CD14-positive monocyte (primary cell): Measurements from ENCODE around the gene SKIC2. TPM values are rescaled to one million over a fixed set of nuclear protein-coding genes. Genes with fewer than 3 reads are reported as not detected.

Experiments
- DNase-seq, 3 donors: peaks; one replicate each; pipeline ENCODE4 v3.0.0-alpha.2; 2011 to 2022
- H2AFZ ChIP-seq: 2 replicates; pipeline ENCODE4 v1.6.0; 2012; ENCODE audit warnings: mild to moderate bottlenecking, low read depth, low read length, inconsistent platforms; ENCODE audit not compliant: insufficient read depth, poor library complexity, severe bottlenecking
- H3K27ac ChIP-seq, 2 donors: 1 replicate in 1 of 2; 2 replicates in 1 of 2; pipeline ENCODE4 v1.5.1; 2012 to 2013; ENCODE audit warnings: low read length in 2 of 2, control low read depth in 1 of 2, inconsistent platforms in 1 of 2, low read depth in 1 of 2, mild to moderate bottlenecking in 1 of 2
- H3K27me3 ChIP-seq, 2 donors: one replicate each; pipeline versions ENCODE4 v1.6.0 to v1.6.1; 2011 to 2013; ENCODE audit warnings: low read length in 2 of 2; ENCODE audit not compliant: control insufficient read depth in 2 of 2, insufficient read depth in 2 of 2
- H3K36me3 ChIP-seq, 2 donors: replicated peaks in 1 of 2; 1 replicate in 1 of 2; 2 replicates in 1 of 2; pipeline versions ENCODE4 v1.5.1 to v1.6.1; 2012 to 2013; ENCODE audit warnings: low read length in 2 of 2, control low read depth in 1 of 2, inconsistent platforms in 1 of 2, mild to moderate bottlenecking in 1 of 2; ENCODE audit not compliant: insufficient read depth in 2 of 2, control insufficient read depth in 1 of 2
- H3K4me1 ChIP-seq, 2 donors: 1 replicate in 1 of 2; 2 replicates in 1 of 2; pipeline versions ENCODE4 v1.5.1 to v1.6.1; 2012 to 2013; ENCODE audit warnings: low read length in 2 of 2, control low read depth in 1 of 2, inconsistent platforms in 1 of 2, mild to moderate bottlenecking in 1 of 2, moderate library complexity in 1 of 2; ENCODE audit not compliant: insufficient read depth in 2 of 2, control insufficient read depth in 1 of 2
- H3K4me2 ChIP-seq: replicated peaks from 2 replicates; pipeline ENCODE3; 2012; ENCODE audit warnings: low read length, moderate library complexity, mild to moderate bottlenecking; ENCODE audit not compliant: poor library complexity, severe bottlenecking; ENCODE audit errors: extremely low read depth
- H3K4me3 ChIP-seq, 3 experiments: fragments of 200-600 bp in 1 of 3; sonication (generic) in 1 of 3; replicated peaks in 1 of 3; 1 replicate in 2 of 3; 2 replicates in 1 of 3; pipeline ENCODE4 v1.5.1; 2011 to 2013; ENCODE audit warnings: low read length in 3 of 3, mild to moderate bottlenecking in 3 of 3, control low read depth in 2 of 3, low read depth in 2 of 3, inconsistent platforms in 1 of 3, moderate library complexity in 1 of 3
- H3K79me2 ChIP-seq: 2 replicates; pipeline ENCODE4 v1.6.0; 2012; ENCODE audit warnings: mild to moderate bottlenecking, control low read depth, inconsistent platforms, low read length, moderate library complexity; ENCODE audit not compliant: insufficient read depth
- H3K9ac ChIP-seq: 2 replicates; pipeline ENCODE4 v1.6.0; 2017; ENCODE audit warnings: low read length, mild to moderate bottlenecking; ENCODE audit not compliant: insufficient read depth, poor library complexity, severe bottlenecking
- H3K9me3 ChIP-seq, 2 donors: replicated peaks in 1 of 2; 1 replicate in 1 of 2; 2 replicates in 1 of 2; pipeline versions ENCODE4 v1.5.1 to v1.6.1; 2012 to 2013; ENCODE audit warnings: low read length in 2 of 2, control low read depth in 1 of 2; ENCODE audit not compliant: control insufficient read depth in 1 of 2, insufficient read depth in 1 of 2
- H4K20me1 ChIP-seq: 2 replicates; pipeline ENCODE4 v1.6.0; 2012; ENCODE audit warnings: mild to moderate bottlenecking, low read length, control low read depth, moderate library complexity; ENCODE audit not compliant: insufficient read depth
- H3K27ac Mint-ChIP-seq, 7 donors: one replicate each; pipeline ENCODE4 v1.8.0; 2020; ENCODE audit warnings: mild to moderate bottlenecking in 7 of 7, mixed read lengths in 7 of 7, moderate library complexity in 6 of 7, inconsistent platforms in 2 of 7
- H3K27me3 Mint-ChIP-seq, 3 donors: one replicate each; pipeline ENCODE4 v1.8.0; 2021 to 2022; ENCODE audit warnings: low read depth in 3 of 3, mild to moderate bottlenecking in 3 of 3, mixed read lengths in 3 of 3, moderate library complexity in 3 of 3, inconsistent platforms in 1 of 3
- H3K36me3 Mint-ChIP-seq, 2 donors: one replicate each; pipeline ENCODE4 v1.8.0; 2020; ENCODE audit warnings: mixed read lengths in 2 of 2, inconsistent platforms in 1 of 2, mild to moderate bottlenecking in 1 of 2
- H3K4me1 Mint-ChIP-seq: one replicate; pipeline ENCODE4 v1.8.0; 2020; ENCODE audit warnings: mild to moderate bottlenecking, mixed read lengths
- H3K4me3 Mint-ChIP-seq, 2 donors: one replicate each; pipeline ENCODE4 v1.8.0; 2020; ENCODE audit warnings: mild to moderate bottlenecking in 2 of 2, mixed read lengths in 2 of 2, moderate library complexity in 1 of 2
- H3K9me3 Mint-ChIP-seq, 7 donors: one replicate each; pipeline ENCODE4 v1.8.0; 2020 to 2022; ENCODE audit warnings: mixed read lengths in 7 of 7, mild to moderate bottlenecking in 6 of 7, moderate library complexity in 6 of 7, inconsistent platforms in 2 of 7
- CTCF ChIP-seq: fragments of 200-600 bp; IDR thresholded peaks from one replicate; pipeline ENCODE4 v1.8.0; 2022; ENCODE audit warnings: antibody characterized with exemption, mild to moderate bottlenecking
- WGBS: methylation state at CpG from one replicate; pipeline ENCODE4 v1.1.5; 2013; ENCODE audit warnings: missing lambda C conversion rate; ENCODE audit not compliant: insufficient coverage; 5-methylcytosine and 5-hydroxymethylcytosine counted together
- intact Hi-C, 2 donors: fragments of 100-400 bp; cut with micrococcal nuclease; formaldehyde crosslinking; loops; one replicate each; pipeline versions ENCODE4 v1.15.0 to v1.15.1; 2023
- polyA plus RNA-seq, 3 donors: library from polyadenylated mRNA; depleted of rRNA in 1 of 3; unstranded in 2 of 3; stranded (reverse) in 1 of 3; fragments of 300-500 nt in 2 of 3; fragments of >200 nt in 1 of 3; fragmentation: Illumina TruSeq in 2 of 3; gene quantifications; 1 replicate in 2 of 3; 2 replicates in 1 of 3; pipeline ENCODE4 v1.2.3, GENCODE V29; 2012 to 2021

Gene SKIC2
- polyA plus RNA-seq, 3 donors = 13.2 to 72.1 (median 13.2) TPM

- H3K27me3 Mint-ChIP-seq = peaks cover 0 to 13% (median 1%) of the 10 kb centered on the region in 3 donors
- Histone ChIP-seq H3K9ac (no peak overlapping the region), H4K20me1 (no peaks in the 10 kb centered on the region), H3K4me3 (no peak overlapping the region), H3K27me3 (no peaks in the 10 kb centered on the region), H3K9me3 (no peaks in the 10 kb centered on the region), H3K4me2 (no peak overlapping the region), H3K79me2 (peaks cover 3% of the 10 kb centered on the region), H3K4me1 (peaks cover 2 to 3% of the 10 kb centered on the region in 2 donors), H3K27ac (peak overlapping the region in 1 of 2 donors; percentile 10), H2AFZ (no peak overlapping the region), H3K36me3 (peaks cover 61 to 67% of the 10 kb centered on the region in 2 donors)
- H3K9me3 Mint-ChIP-seq = peaks cover 0 to 1% (median 0%) of the 10 kb centered on the region in 7 donors
- no peak overlapping the region for H3K4me3 Mint-ChIP-seq
- peaks cover 55 to 56% of the 10 kb centered on the region in 2 donors for H3K36me3 Mint-ChIP-seq
- H3K4me1 Mint-ChIP-seq = peaks cover 16% of the 10 kb centered on the region
- DNase-seq = no peak
- WGBS = 100% methylated on average over 2 of the region's 5 CpGs
- no peak for TF ChIP-seq CTCF
- peak overlapping the region in 6 of 7 donors; percentile 5 to 84 (median 46) for H3K27ac Mint-ChIP-seq
- intact Hi-C loops = loop anchor here in 1 of 2 donors (5.0 to 10.0 kb wide), 3 partner anchors 56 to 408 kb away; partner anchors contain the start of genes ATP6V1G2, DDX39B, EHMT2 and NFKBIL1
These were observed 6.1 kb upstream of the SKIC2 start for GRCh38 chr6:31952890-31953289.

GRCh38 chr6:31954511-31954910 is 4.5 kb upstream of the SKIC2 start:
- peaks cover 14 to 15% of the 10 kb centered on the region in 2 donors for H3K4me1 ChIP-seq
- no peak overlapping the region for H3K27ac ChIP-seq
- H3K27me3 ChIP-seq = no peaks in the 10 kb centered on the region
- intact Hi-C loops = loop anchor here in 1 of 2 donors (5.0 to 10.0 kb wide), 3 partner anchors 57 to 410 kb away; partner anchors contain the start of genes ATP6V1G2, DDX39B, EHMT2 and NFKBIL1
- peaks cover 17% of the 10 kb centered on the region for H3K79me2 ChIP-seq
- no peak overlapping the region for H3K4me2 ChIP-seq
- no peak overlapping the region for H3K4me3 ChIP-seq
- Mint-ChIP-seq H3K36me3 (peaks cover 56 to 57% of the 10 kb centered on the region in 2 donors), H3K27ac (peak overlapping the region in 4 of 7 donors; percentile 18 to 67 (median 52)), H3K4me3 (no peak overlapping the region), H3K4me1 (peaks cover 19% of the 10 kb centered on the region), H3K9me3 (peaks cover 0 to 1% (median 0%) of the 10 kb centered on the region in 7 donors), H3K27me3 (peaks cover 0 to 3% (median 0%) of the 10 kb centered on the region in 3 donors)
- no peak for DNase-seq
- H4K20me1 ChIP-seq = no peaks in the 10 kb centered on the region
- no peaks in the 10 kb centered on the region for H3K9me3 ChIP-seq
- no peak overlapping the region for H2AFZ ChIP-seq
- no peak for TF ChIP-seq CTCF
- no peak overlapping the region for H3K9ac ChIP-seq
- WGBS = over 99% methylated on average over 26 of the region's 28 CpGs
- peaks cover 61 to 67% of the 10 kb centered on the region in 2 donors for H3K36me3 ChIP-seq
